K562 (cell line): ENCODE measurements around the gene HLA-DOA. TPM values are rescaled to one million over a fixed set of nuclear protein-coding genes. Genes with fewer than 3 reads are reported as not detected.

Experiments
- DPF2 ChIP-seq: fragments of 450-650 bp; IDR thresholded peaks from 2 replicates; pipeline ENCODE4 v1.6.1; 2016
- FOXJ3 ChIP-seq: sonication (generic); formaldehyde crosslinking; IDR thresholded peaks from 2 replicates; pipeline ENCODE4 v1.4.0; 2020; ENCODE audit warnings: mild to moderate bottlenecking, missing genetic modification reagents
- FOXK2 ChIP-seq, 2 experiments: fragments of 450-650 bp; IDR thresholded peaks in 1 of 2; conservative IDR thresholded peaks in 1 of 2; 2 replicates each; pipeline ENCODE4 v1.6.1; 2016; ENCODE audit warnings: low read depth in 2 of 2, mild to moderate bottlenecking in 1 of 2
- HDAC8 ChIP-seq: fragments of 450-650 bp; IDR thresholded peaks from 2 replicates; pipeline ENCODE4 v1.6.1; 2016; ENCODE audit warnings: mild to moderate bottlenecking, missing genetic modification characterization, moderate library complexity, missing compliant biosample characterization
- HMBOX1 ChIP-seq: sonication (generic); IDR thresholded peaks from 2 replicates; pipeline ENCODE4 v1.6.1; 2016
- MAX ChIP-seq: sonication (generic); formaldehyde crosslinking; IDR thresholded peaks from 2 replicates; pipeline ENCODE4 v1.9.0; 2022; ENCODE audit warnings: mild to moderate bottlenecking, missing genetic modification reagents
- NCOA4 ChIP-seq: fragments of 450-650 bp; IDR thresholded peaks from 2 replicates; pipeline ENCODE4 v1.6.1; 2018; ENCODE audit warnings: mild to moderate bottlenecking; ENCODE audit not compliant: partially characterized antibody
- NCOA6 ChIP-seq: fragments of 450-650 bp; IDR thresholded peaks from 2 replicates; pipeline ENCODE4 v1.6.1; 2017; ENCODE audit warnings: mild to moderate bottlenecking
- NFE2 ChIP-seq: IDR thresholded peaks from 2 replicates; pipeline ENCODE4 v1.6.1; 2014; ENCODE audit warnings: antibody characterized with exemption, low read depth
- PPARD ChIP-seq: fragments of 250-450 bp; sonication (Bioruptor Pico); IDR thresholded peaks from 2 replicates; pipeline ENCODE4 v1.8.0; 2022; ENCODE audit warnings: inconsistent platforms, mild to moderate bottlenecking, moderate library complexity
- SLC30A9 ChIP-seq: fragments of 250-450 bp; sonication (Bioruptor Pico); IDR thresholded peaks from 2 replicates; pipeline ENCODE4 v1.8.0; 2022; ENCODE audit warnings: mild to moderate bottlenecking, moderate library complexity
- TAF7 ChIP-seq: fragments of 450-650 bp; IDR thresholded peaks from 2 replicates; pipeline ENCODE4 v1.6.1; 2016; ENCODE audit warnings: missing genetic modification characterization, missing compliant biosample characterization
- U2AF2 ChIP-seq: fragments of 200-400 bp; formaldehyde crosslinking; optimal IDR thresholded peaks from 2 replicates; pipeline ENCODE3; 2017; ENCODE audit warnings: low read depth, mild to moderate bottlenecking, low read length
- ZBTB11 ChIP-seq, 3 experiments: fragments of 200-800 bp in 1 of 3; fragments of 250-450 bp in 1 of 3; fragments of 450-650 bp in 1 of 3; sonication (Bioruptor Pico) in 1 of 3; sonication (Bioruptor generic) in 1 of 3; formaldehyde crosslinking in 1 of 3; IDR thresholded peaks; 2 replicates each; pipeline versions ENCODE4 v1.6.1 to v1.8.0; 2016 to 2022; ENCODE audit warnings: mild to moderate bottlenecking in 2 of 3, missing genetic modification characterization in 2 of 3, missing compliant biosample characterization in 1 of 3, moderate library complexity in 1 of 3
- ZBTB7A ChIP-seq: IDR thresholded peaks from 2 replicates; pipeline ENCODE4 v1.6.1; 2011; ENCODE audit warnings: low read depth, mild to moderate bottlenecking, low read length, moderate library complexity, borderline replicate concordance; ENCODE audit not compliant: control insufficient read depth
- ZKSCAN1 ChIP-seq: fragments of 150-350 bp; IDR thresholded peaks from 2 replicates; pipeline ENCODE4 v1.6.1; 2016; ENCODE audit warnings: low read depth, low read length
- ZNF311 ChIP-seq: fragments of 250-450 bp; sonication (Bioruptor Pico); IDR thresholded peaks from 2 replicates; pipeline ENCODE4 v1.4.0; 2020; ENCODE audit warnings: mild to moderate bottlenecking, moderate library complexity
- ZNF444 ChIP-seq: fragments of 250-450 bp; sonication (Bioruptor Pico); IDR thresholded peaks from 2 replicates; pipeline ENCODE4 v1.4.0; 2020; ENCODE audit warnings: mild to moderate bottlenecking, moderate library complexity
- ZNF699 ChIP-seq: fragments of 250-450 bp; sonication (Bioruptor Pico); IDR thresholded peaks from 2 replicates; pipeline ENCODE4 v1.8.0; 2021; ENCODE audit warnings: mild to moderate bottlenecking, moderate library complexity; ENCODE audit not compliant: insufficient replicate concordance
- polyA plus RNA-seq, 8 experiments: library from polyadenylated mRNA; depleted of rRNA in 4 of 8; stranded (reverse) in 5 of 8; unstranded in 3 of 8; fragments of >200 nt; fragmentation: Nextera tagmentation in 2 of 8; fragmentation: Illumina TruSeq in 1 of 8; extraction: Ambion mirVana in 2 of 8; extraction: Trizol in 1 of 8; gene quantifications; 2 replicates each; pipeline versions ENCODE4 v1.2.1 to v1.2.3, GENCODE V29; 2011 to 2014; ENCODE audit warnings: inconsistent platforms in 1 of 8, missing spikeins in 1 of 8
- total RNA-seq, 7 experiments: library from RNA; depleted of rRNA in 6 of 7; stranded (reverse); fragments of >200 nt in 6 of 7; fragmentation: Illumina TruSeq in 2 of 7; extraction: Trizol in 2 of 7; gene quantifications; 2 replicates each; pipeline versions ENCODE4 v1.2.1 to v1.2.3, GENCODE V29; 2011 to 2021; ENCODE audit warnings: low replicate concordance in 1 of 7
- TF ChIP-seq, protein P1 (sequence below): fragments of 450-650 bp; formaldehyde crosslinking; IDR thresholded peaks from 2 replicates; pipeline ENCODE4 v1.4.0; 2020; ENCODE audit warnings: mild to moderate bottlenecking, moderate library complexity
- TF ChIP-seq, protein P2 (sequence below): fragments of 450-650 bp; IDR thresholded peaks from 2 replicates; pipeline ENCODE4 v1.6.1; 2016; ENCODE audit warnings: antibody characterized with exemption

The HLA-DOA gene
- total and polyA plus RNA-seq, 9 of the 15 experiments (the other 6 are each of a cell fraction or from before 2014, with no cell fraction given): 0.07 TPM; not detected in 8

GRCh38 chr6:32968093-32968866, 41.1 kb downstream of the HLA-DOA start, which contains the start of gene BRD2 (continued):
- TF ChIP-seq, protein P1, sequence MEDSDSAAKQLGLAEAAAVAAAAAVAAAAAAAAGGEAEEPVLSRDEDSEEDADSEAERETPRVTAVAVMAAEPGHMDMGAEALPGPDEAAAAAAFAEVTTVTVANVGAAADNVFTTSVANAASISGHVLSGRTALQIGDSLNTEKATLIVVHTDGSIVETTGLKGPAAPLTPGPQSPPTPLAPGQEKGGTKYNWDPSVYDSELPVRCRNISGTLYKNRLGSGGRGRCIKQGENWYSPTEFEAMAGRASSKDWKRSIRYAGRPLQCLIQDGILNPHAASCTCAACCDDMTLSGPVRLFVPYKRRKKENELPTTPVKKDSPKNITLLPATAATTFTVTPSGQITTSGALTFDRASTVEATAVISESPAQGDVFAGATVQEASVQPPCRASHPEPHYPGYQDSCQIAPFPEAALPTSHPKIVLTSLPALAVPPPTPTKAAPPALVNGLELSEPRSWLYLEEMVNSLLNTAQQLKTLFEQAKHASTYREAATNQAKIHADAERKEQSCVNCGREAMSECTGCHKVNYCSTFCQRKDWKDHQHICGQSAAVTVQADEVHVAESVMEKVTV (CRISPR knock-in tag): no peak
- peak; percentile 90 for TF ChIP-seq ZBTB7A
- no peak for TF ChIP-seq FOXK2 (conservative IDR thresholded peaks at IDR 0.05 in 1 of 2, IDR thresholded peaks at IDR 0.05 in 1 of 2; ENCODE audit: low read depth in 2 of 2)
- peak; percentile 66 for TF ChIP-seq TAF7 (tag)
- no peak for TF ChIP-seq NCOA6
- no peak for TF ChIP-seq ZBTB11 (CRISPR knock-in tag; IDR thresholded peaks at IDR 0.05)
- TF ChIP-seq FOXJ3 (CRISPR knock-in tag): no peak
- no peak for TF ChIP-seq ZNF311 (CRISPR knock-in tag)
- no peak for TF ChIP-seq U2AF2
- TF ChIP-seq, protein P2, sequence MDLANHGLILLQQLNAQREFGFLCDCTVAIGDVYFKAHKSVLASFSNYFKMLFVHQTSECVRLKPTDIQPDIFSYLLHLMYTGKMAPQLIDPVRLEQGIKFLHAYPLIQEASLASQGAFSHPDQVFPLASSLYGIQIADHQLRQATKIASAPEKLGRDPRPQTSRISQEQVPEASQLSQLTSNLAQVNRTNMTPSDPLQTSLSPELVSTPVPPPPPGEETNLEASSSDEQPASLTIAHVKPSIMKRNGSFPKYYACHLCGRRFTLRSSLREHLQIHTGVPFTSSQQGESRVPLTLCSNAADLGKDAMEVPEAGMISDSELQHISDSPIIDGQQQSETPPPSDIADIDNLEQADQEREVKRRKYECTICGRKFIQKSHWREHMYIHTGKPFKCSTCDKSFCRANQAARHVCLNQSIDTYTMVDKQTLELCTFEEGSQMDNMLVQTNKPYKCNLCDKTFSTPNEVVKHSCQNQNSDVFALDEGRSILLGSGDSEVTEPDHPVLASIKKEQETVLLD: peak; percentile 98
- TF ChIP-seq ZKSCAN1: no peak
- TF ChIP-seq ZNF444 (CRISPR knock-in tag): no peak
- TF ChIP-seq MAX: peak; percentile 94
- peak; percentile 86; the same call in 1 of the 2 replicates for TF ChIP-seq HDAC8 (tag)
- no peak for TF ChIP-seq NCOA4
- no peak for TF ChIP-seq ZNF699 (CRISPR knock-in tag)
- no peak for TF ChIP-seq SLC30A9 (CRISPR knock-in tag)
- TF ChIP-seq NFE2: no peak; the same call in 1 of the 2 replicates
- TF ChIP-seq DPF2: peak; percentile 77
- TF ChIP-seq HMBOX1: no peak
- no peak for TF ChIP-seq PPARD (CRISPR knock-in tag)
